HepG2 (cell line): Measurements from ENCODE around the gene COQ8B. TPM values are rescaled to one million over a fixed set of nuclear protein-coding genes. Genes with fewer than 3 reads are reported as not detected.

Experiments used
- ARHGAP35 ChIP-seq: sonication (generic); formaldehyde crosslinking; IDR thresholded peaks from 2 replicates; pipeline ENCODE4 v1.9.0; 2022; ENCODE audit warnings: mild to moderate bottlenecking, inconsistent platforms, moderate library complexity, missing genetic modification reagents, borderline replicate concordance
- BCL6 ChIP-seq: IDR thresholded peaks from 2 replicates; pipeline ENCODE4 v1.6.1; 2016; ENCODE audit warnings: missing genetic modification reagents, missing compliant biosample characterization
- CBX1 ChIP-seq: IDR thresholded peaks from one replicate; pipeline ENCODE4 v1.6.1; 2016; ENCODE audit warnings: antibody characterized with exemption, low read depth
- CC2D1A ChIP-seq: sonication (generic); formaldehyde crosslinking; IDR thresholded peaks from 2 replicates; pipeline ENCODE4 v1.8.1; 2023; ENCODE audit warnings: mild to moderate bottlenecking, missing genetic modification reagents
- CCAR2 ChIP-seq: fragments of 200-400 bp; formaldehyde crosslinking; optimal IDR thresholded peaks from 2 replicates; pipeline ENCODE3; 2018; ENCODE audit warnings: low read depth, mild to moderate bottlenecking, low read length, moderate library complexity
- CHCHD3 ChIP-seq: sonication (generic); formaldehyde crosslinking; IDR thresholded peaks from 2 replicates; pipeline ENCODE4 v1.8.0; 2022; ENCODE audit warnings: mild to moderate bottlenecking, missing genetic modification reagents, moderate library complexity
- HDAC2 ChIP-seq: sonication (generic); formaldehyde crosslinking; IDR thresholded peaks from 2 replicates; pipeline ENCODE4 v1.4.0; 2020; ENCODE audit warnings: missing genetic modification reagents
- ISL2 ChIP-seq: sonication (generic); formaldehyde crosslinking; IDR thresholded peaks from 2 replicates; pipeline ENCODE4 v1.5.0; 2020; ENCODE audit warnings: missing genetic modification reagents
- KDM2A ChIP-seq: sonication (generic); formaldehyde crosslinking; IDR thresholded peaks from 2 replicates; pipeline ENCODE4 v1.4.0; 2020; ENCODE audit warnings: low read depth, missing genetic modification reagents, borderline replicate concordance
- MBNL3 ChIP-seq: fragments of 250-450 bp; sonication (Bioruptor Pico); conservative IDR thresholded peaks from 2 replicates; pipeline ENCODE4 v1.8.0; 2022; ENCODE audit warnings: mild to moderate bottlenecking, inconsistent platforms
- NR2F6 ChIP-seq, 2 experiments: IDR thresholded peaks; 2 replicates each; pipeline ENCODE4 v1.6.1; 2016; ENCODE audit warnings: antibody characterized with exemption in 1 of 2, mild to moderate bottlenecking in 1 of 2
- POLR2AphosphoS5 ChIP-seq: IDR thresholded peaks from 2 replicates; pipeline ENCODE4 v1.6.1; 2012; ENCODE audit warnings: low read depth, low read length
- RFX3 ChIP-seq: IDR thresholded peaks from 2 replicates; pipeline ENCODE4 v1.6.1; 2016; ENCODE audit warnings: missing biosample characterization, missing genetic modification reagents
- RXRB ChIP-seq: IDR thresholded peaks from 2 replicates; pipeline ENCODE4 v1.6.1; 2016; ENCODE audit warnings: borderline replicate concordance, missing genetic modification reagents, missing compliant biosample characterization
- SALL2 ChIP-seq: sonication (generic); formaldehyde crosslinking; IDR thresholded peaks from 2 replicates; pipeline ENCODE4 v1.8.1; 2023; ENCODE audit warnings: mild to moderate bottlenecking, missing genetic modification reagents, inconsistent platforms
- SAP130 ChIP-seq: IDR thresholded peaks from 2 replicates; pipeline ENCODE4 v1.6.1; 2016; ENCODE audit warnings: low read depth
- SMAD3 ChIP-seq: sonication (generic); formaldehyde crosslinking; IDR thresholded peaks from 2 replicates; pipeline ENCODE4 v1.4.0; 2020; ENCODE audit warnings: missing genetic modification reagents
- TAF15 ChIP-seq: fragments of 200-400 bp; formaldehyde crosslinking; IDR thresholded peaks from one replicate; pipeline ENCODE4 v1.6.1; 2018; ENCODE audit warnings: mild to moderate bottlenecking, low read depth, low read length; ENCODE audit not compliant: poor library complexity, severe bottlenecking
- ZMYM3 ChIP-seq: sonication (generic); formaldehyde crosslinking; IDR thresholded peaks from 2 replicates; pipeline ENCODE4 v1.5.1; 2020; ENCODE audit warnings: mild to moderate bottlenecking, missing genetic modification reagents
- ZMYM4 ChIP-seq: sonication (generic); formaldehyde crosslinking; IDR thresholded peaks from 2 replicates; pipeline ENCODE4 v1.8.1; 2023; ENCODE audit warnings: mild to moderate bottlenecking, missing genetic modification reagents
- ZNF124 ChIP-seq: sonication (generic); formaldehyde crosslinking; IDR thresholded peaks from 2 replicates; pipeline ENCODE4 v1.4.0; 2020; ENCODE audit warnings: missing genetic modification reagents
- ZNF24 ChIP-seq: fragments of 450-650 bp; IDR thresholded peaks from 2 replicates; pipeline ENCODE4 v1.6.1; 2017; ENCODE audit warnings: antibody characterized with exemption, mild to moderate bottlenecking
- ZNF253 ChIP-seq: sonication (generic); formaldehyde crosslinking; IDR thresholded peaks from 2 replicates; pipeline ENCODE4 v1.8.0; 2022; ENCODE audit warnings: mild to moderate bottlenecking, missing genetic modification reagents, borderline replicate concordance
- ZNF3 ChIP-seq: IDR thresholded peaks from 2 replicates; pipeline ENCODE4 v1.7.0; 2017; ENCODE audit warnings: inconsistent platforms
- ZNF331 ChIP-seq: sonication (generic); formaldehyde crosslinking; IDR thresholded peaks from 2 replicates; pipeline ENCODE4 v1.4.0; 2020; ENCODE audit warnings: missing genetic modification reagents
- ZNF746 ChIP-seq: sonication (generic); formaldehyde crosslinking; IDR thresholded peaks from 2 replicates; pipeline ENCODE4 v1.8.0; 2022; ENCODE audit warnings: mild to moderate bottlenecking, missing genetic modification reagents
- polyA plus RNA-seq, 8 experiments: library from polyadenylated mRNA; depleted of rRNA in 3 of 8; stranded (reverse) in 7 of 8; unstranded in 1 of 8; fragments of >200 nt; fragmentation: Illumina TruSeq in 4 of 8; extraction: Trizol in 4 of 8; gene quantifications; 2 replicates each; pipeline versions ENCODE4 v1.2.1 to v1.2.3, GENCODE V29; 2011 to 2016; ENCODE audit warnings: low read depth in 4 of 8, missing spikeins in 1 of 8, mixed read lengths in 1 of 8; ENCODE audit not compliant: insufficient read depth in 1 of 8
- total RNA-seq, 5 experiments: library from RNA; depleted of rRNA; stranded (reverse); fragments of >200 nt; fragmentation: Illumina TruSeq; extraction: Trizol; gene quantifications; 2 replicates each; pipeline ENCODE4 v1.2.3, GENCODE V29; 2016; ENCODE audit warnings: low read depth in 1 of 5
- TF ChIP-seq, protein P1 (sequence below): sonication (generic); formaldehyde crosslinking; IDR thresholded peaks from 2 replicates; pipeline ENCODE4 v1.4.0; 2020; ENCODE audit warnings: mild to moderate bottlenecking, missing genetic modification reagents
- TF ChIP-seq, protein P2 (sequence below): sonication (generic); formaldehyde crosslinking; IDR thresholded peaks from 2 replicates; pipeline ENCODE4 v1.9.0; 2021; ENCODE audit warnings: missing genetic modification reagents, mild to moderate bottlenecking, borderline replicate concordance
- TF ChIP-seq, protein P3 (sequence below): sonication (generic); formaldehyde crosslinking; IDR thresholded peaks from 2 replicates; pipeline ENCODE4 v1.4.0; 2020; ENCODE audit warnings: missing genetic modification reagents
- TF ChIP-seq, protein P4 (sequence below): sonication (generic); formaldehyde crosslinking; IDR thresholded peaks from 2 replicates; pipeline ENCODE4 v1.4.0; 2020; ENCODE audit warnings: missing genetic modification reagents

The COQ8B gene
- total and polyA plus RNA-seq, 2 of the 13 experiments (the other 11 are each of a cell fraction or from before 2014, with no cell fraction given) = 12.3 to 17.2 TPM

DNA sequence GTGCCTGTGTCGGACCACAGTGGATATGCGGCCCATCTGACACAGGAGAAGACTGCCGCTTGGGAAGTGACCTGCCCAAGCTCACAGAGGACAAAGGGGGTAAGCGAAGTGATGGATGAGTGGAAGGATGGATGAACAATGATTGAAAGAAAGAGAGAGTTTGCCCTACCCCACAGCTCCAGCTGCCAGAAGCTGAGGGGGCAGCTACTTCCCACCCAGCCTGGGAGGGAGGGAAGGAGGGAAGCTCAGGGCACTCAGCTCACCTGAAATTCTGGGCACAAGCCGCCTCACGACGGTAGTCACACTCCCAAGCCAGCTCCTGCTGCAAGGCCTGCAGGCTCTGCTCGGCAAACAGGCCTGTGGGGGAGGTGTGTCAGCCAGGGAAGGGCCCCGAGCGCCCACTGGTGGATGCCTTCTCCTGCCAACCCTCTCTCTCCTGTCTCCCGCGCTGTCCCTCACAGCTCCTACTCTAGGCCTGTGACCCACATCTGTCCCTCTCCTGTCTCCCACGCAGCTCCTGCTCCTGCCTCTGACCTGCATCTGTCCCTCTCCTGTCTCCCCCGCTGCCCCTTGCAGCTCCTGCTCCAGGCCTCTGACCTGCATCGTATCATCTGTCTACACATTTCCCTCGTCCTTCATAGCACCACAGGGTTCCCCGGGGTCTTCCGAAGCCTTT, 14.2 kb downstream of the COQ8B start (continued):
- no peak for TF ChIP-seq ZNF746 (CRISPR knock-in tag)
- no peak for TF ChIP-seq TAF15
- TF ChIP-seq KDM2A (CRISPR knock-in tag) = peak; percentile 39; the same call in 1 of the 2 replicates
- no peak for TF ChIP-seq NR2F6 (IDR thresholded peaks at IDR 0.05)
- peak; percentile 33; the same call in 1 of the 2 replicates for TF ChIP-seq NR2F6 (CRISPR knock-in tag; IDR thresholded peaks at IDR 0.05)
- TF ChIP-seq CBX1 = no peak
- TF ChIP-seq ZNF331 (CRISPR knock-in tag) = 0 out of 2 replicates have a peak, but pooled peaks have one; percentile 18
- no peak for TF ChIP-seq ZNF24
- TF ChIP-seq RXRB (CRISPR knock-in tag) = no peak
- no peak for TF ChIP-seq ZMYM3 (CRISPR knock-in tag)
- TF ChIP-seq, protein P1, sequence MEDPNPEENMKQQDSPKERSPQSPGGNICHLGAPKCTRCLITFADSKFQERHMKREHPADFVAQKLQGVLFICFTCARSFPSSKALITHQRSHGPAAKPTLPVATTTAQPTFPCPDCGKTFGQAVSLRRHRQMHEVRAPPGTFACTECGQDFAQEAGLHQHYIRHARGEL = no peak
- no peak for TF ChIP-seq RFX3
- no peak for TF ChIP-seq ISL2 (CRISPR knock-in tag)
- TF ChIP-seq POLR2AphosphoS5 = no peak
- TF ChIP-seq, protein P2, sequence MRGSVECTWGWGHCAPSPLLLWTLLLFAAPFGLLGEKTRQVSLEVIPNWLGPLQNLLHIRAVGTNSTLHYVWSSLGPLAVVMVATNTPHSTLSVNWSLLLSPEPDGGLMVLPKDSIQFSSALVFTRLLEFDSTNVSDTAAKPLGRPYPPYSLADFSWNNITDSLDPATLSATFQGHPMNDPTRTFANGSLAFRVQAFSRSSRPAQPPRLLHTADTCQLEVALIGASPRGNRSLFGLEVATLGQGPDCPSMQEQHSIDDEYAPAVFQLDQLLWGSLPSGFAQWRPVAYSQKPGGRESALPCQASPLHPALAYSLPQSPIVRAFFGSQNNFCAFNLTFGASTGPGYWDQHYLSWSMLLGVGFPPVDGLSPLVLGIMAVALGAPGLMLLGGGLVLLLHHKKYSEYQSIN (CRISPR knock-in tag) = no peak
- no peak for TF ChIP-seq CC2D1A (CRISPR knock-in tag)
- TF ChIP-seq, protein P3, sequence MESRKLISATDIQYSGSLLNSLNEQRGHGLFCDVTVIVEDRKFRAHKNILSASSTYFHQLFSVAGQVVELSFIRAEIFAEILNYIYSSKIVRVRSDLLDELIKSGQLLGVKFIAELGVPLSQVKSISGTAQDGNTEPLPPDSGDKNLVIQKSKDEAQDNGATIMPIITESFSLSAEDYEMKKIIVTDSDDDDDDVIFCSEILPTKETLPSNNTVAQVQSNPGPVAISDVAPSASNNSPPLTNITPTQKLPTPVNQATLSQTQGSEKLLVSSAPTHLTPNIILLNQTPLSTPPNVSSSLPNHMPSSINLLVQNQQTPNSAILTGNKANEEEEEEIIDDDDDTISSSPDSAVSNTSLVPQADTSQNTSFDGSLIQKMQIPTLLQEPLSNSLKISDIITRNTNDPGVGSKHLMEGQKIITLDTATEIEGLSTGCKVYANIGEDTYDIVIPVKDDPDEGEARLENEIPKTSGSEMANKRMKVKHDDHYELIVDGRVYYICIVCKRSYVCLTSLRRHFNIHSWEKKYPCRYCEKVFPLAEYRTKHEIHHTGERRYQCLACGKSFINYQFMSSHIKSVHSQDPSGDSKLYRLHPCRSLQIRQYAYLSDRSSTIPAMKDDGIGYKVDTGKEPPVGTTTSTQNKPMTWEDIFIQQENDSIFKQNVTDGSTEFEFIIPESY = peak; percentile 56; the same call in 1 of the 2 replicates
- no peak for TF ChIP-seq HDAC2
- no peak for TF ChIP-seq ZMYM4 (CRISPR knock-in tag)
- no peak for TF ChIP-seq BCL6
- TF ChIP-seq CCAR2 = no peak
- TF ChIP-seq, protein P4, sequence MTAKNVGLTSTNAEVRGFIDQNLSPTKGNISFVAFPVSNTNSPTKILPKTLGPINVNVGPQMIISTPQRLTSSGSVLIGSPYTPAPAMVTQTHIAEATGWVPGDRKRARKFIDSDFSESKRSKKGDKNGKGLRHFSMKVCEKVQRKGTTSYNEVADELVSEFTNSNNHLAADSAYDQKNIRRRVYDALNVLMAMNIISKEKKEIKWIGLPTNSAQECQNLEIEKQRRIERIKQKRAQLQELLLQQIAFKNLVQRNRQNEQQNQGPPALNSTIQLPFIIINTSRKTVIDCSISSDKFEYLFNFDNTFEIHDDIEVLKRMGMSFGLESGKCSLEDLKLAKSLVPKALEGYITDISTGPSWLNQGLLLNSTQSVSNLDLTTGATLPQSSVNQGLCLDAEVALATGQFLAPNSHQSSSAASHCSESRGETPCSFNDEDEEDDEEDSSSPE (CRISPR knock-in tag) = no peak
- TF ChIP-seq ARHGAP35 = no peak
- TF ChIP-seq MBNL3 (CRISPR knock-in tag) = no peak
- TF ChIP-seq SMAD3 (CRISPR knock-in tag) = no peak
- no peak for TF ChIP-seq ZNF3 (CRISPR knock-in tag)
- TF ChIP-seq SALL2 (CRISPR knock-in tag) = no peak
- no peak for TF ChIP-seq CHCHD3
- TF ChIP-seq ZNF253 (CRISPR knock-in tag) = no peak
- peak; percentile 36; the same call in 1 of the 2 replicates for TF ChIP-seq SAP130 (CRISPR knock-in tag)
- no peak for TF ChIP-seq ZNF124 (CRISPR knock-in tag)
